ENCODE data around the gene MAP3K2. TPM values are rescaled to one million over a fixed set of nuclear protein-coding genes. Genes with fewer than 3 reads are reported as not detected.

Gene MAP3K2
- total RNA-seq, 1 experiment from 2014 or later: 36.0 TPM

DNA sequence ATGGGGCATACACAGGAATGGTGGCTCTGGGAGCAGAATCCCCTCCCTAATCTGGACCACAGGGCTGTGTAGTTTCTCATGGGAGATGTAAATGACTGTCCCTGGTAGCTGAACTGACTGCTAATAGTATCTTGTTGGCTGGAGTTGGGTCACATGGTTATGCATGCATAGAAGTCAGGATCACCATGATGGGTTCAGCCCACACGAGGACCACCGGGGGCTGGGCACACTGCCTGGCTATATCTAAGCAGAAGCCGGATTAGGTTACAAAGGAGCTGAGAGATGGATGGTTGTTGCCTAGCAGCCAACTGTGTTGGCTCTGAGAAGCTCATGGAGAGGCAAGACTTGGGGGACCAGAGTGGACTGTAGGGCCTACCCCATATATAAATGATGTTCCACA is 6.7 kb upstream of the MAP3K2 start:
- no peak overlapping the region for H2AFZ ChIP-seq (ENCODE audit: low read length)
- no peaks in the 10 kb centered on the region for H3K79me2 ChIP-seq (ENCODE audit: low read length)
- H3K9me3 ChIP-seq (ENCODE audit: low read length): no peaks in the 10 kb centered on the region
- no peaks in the 10 kb centered on the region for H3K27me3 ChIP-seq (ENCODE audit: low read length)
- no peak overlapping the region for H3K9ac ChIP-seq (ENCODE audit: low read length)
- no peak overlapping the region for H3K4me2 ChIP-seq (ENCODE audit: low read depth, low read length, poor library complexity, severe bottlenecking)
- H3K27ac ChIP-seq (ENCODE audit: low read length): no peak overlapping the region
- no peaks in the 10 kb centered on the region for H3K36me3 ChIP-seq (ENCODE audit: insufficient read depth, low read length)
- DNase-seq: no peak
- peaks cover 21% of the 10 kb centered on the region for H3K4me1 ChIP-seq (ENCODE audit: low read length)
- no peak overlapping the region for H3K4me3 ChIP-seq (ENCODE audit: low read length)
- no peaks in the 10 kb centered on the region for H4K20me1 ChIP-seq (ENCODE audit: insufficient read depth, low read depth, low read length)
- no peaks in the 10 kb centered on the region for H3K9me2 ChIP-seq (replicated peaks; ENCODE audit: insufficient read depth, low read length)

DNA sequence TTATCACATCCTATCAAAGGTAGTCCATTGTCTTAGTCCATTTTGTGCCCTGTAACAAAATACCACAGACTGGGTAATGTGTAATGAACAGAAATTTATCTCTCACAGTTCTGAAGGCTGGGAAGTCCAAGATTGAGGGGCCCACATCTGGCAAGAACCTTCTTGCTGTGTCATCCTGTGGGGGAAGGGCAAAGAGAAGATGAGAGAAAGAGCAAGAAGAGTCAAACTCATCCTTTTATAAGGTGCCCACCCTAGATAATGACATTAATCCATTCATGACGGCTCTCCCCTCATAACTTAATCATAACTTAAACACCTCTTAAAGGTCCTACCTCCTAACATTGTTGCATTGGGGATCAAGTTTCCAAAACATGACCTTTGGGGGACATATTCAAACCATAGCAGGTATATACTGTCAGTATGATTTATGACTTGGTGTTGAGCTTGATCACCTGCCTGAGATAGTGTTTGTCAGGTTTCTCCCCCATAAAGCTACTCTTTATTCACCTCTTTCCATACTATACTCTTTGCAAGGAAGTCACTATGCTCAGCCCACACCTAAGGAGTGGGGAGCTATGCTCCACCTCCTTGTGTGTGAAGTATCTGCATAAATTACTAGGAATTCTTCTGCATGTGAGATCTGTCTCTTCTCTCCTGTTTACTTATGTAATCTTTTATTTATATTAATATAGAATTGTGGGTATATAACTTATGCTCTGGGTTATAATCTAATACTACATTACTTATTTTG is 5.2 kb upstream of the MAP3K2 start:
- no peaks in the 10 kb centered on the region for H4K20me1 ChIP-seq (ENCODE audit: insufficient read depth, low read depth, low read length)
- H3K27ac ChIP-seq (ENCODE audit: low read length): no peak overlapping the region
- no peaks in the 10 kb centered on the region for H3K9me3 ChIP-seq (ENCODE audit: low read length)
- H3K9me2 ChIP-seq (replicated peaks; ENCODE audit: insufficient read depth, low read length): no peaks in the 10 kb centered on the region
- DNase-seq: no peak
- H3K4me1 ChIP-seq (ENCODE audit: low read length): peaks cover 35% of the 10 kb centered on the region
- no peaks in the 10 kb centered on the region for H3K27me3 ChIP-seq (ENCODE audit: low read length)
- H3K79me2 ChIP-seq (ENCODE audit: low read length): no peaks in the 10 kb centered on the region
- no peak overlapping the region for H3K4me2 ChIP-seq (ENCODE audit: low read depth, low read length, poor library complexity, severe bottlenecking)
- no peak overlapping the region for H2AFZ ChIP-seq (ENCODE audit: low read length)
- no peaks in the 10 kb centered on the region for H3K36me3 ChIP-seq (ENCODE audit: insufficient read depth, low read length)
- H3K9ac ChIP-seq (ENCODE audit: low read length): no peak overlapping the region
- no peak overlapping the region for H3K4me3 ChIP-seq (ENCODE audit: low read length)

DNA sequence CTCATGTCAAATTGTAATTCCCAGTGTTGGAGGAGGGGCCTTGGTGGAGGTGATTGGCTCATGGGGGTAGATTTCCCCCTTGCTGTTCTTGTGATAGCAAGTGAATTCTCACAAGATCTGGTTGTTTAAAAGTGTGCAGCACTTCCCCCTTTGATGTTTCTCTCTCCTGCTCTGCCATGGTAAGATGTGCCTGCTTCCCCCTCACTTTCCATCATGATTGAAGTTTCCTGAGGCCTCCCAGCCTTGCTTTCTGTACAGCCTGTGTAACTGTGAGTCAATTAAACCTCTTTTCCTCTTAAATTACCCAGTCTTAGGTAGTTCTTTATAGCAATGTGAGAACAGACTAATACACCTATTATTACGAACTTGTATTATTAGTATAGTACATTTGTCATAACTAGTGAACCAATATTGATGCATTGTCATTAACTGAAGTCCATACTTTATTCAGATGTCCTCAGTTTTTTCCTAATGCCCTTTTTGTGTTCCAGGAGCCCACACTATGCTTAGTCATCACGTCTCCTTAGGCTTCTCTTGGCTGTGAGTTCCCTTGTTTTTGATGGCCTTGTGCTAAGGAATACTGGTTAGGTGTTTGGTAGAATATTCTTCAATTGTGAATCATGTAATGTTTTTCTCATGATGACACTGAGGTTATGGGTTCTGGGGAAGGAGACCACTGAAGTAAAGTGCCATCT is 4.5 kb upstream of the MAP3K2 start:
- no peaks in the 10 kb centered on the region for H3K9me3 ChIP-seq (ENCODE audit: low read length)
- H2AFZ ChIP-seq (ENCODE audit: low read length): no peak overlapping the region
- no peak overlapping the region for H3K9ac ChIP-seq (ENCODE audit: low read length)
- no peaks in the 10 kb centered on the region for H3K36me3 ChIP-seq (ENCODE audit: insufficient read depth, low read length)
- H3K27me3 ChIP-seq (ENCODE audit: low read length): no peaks in the 10 kb centered on the region
- no peak overlapping the region for H3K4me3 ChIP-seq (ENCODE audit: low read length)
- H3K79me2 ChIP-seq (ENCODE audit: low read length): no peaks in the 10 kb centered on the region
- no peak overlapping the region for H3K4me2 ChIP-seq (ENCODE audit: low read depth, low read length, poor library complexity, severe bottlenecking)
- no peaks in the 10 kb centered on the region for H4K20me1 ChIP-seq (ENCODE audit: insufficient read depth, low read depth, low read length)
- DNase-seq: no peak
- no peak overlapping the region for H3K27ac ChIP-seq (ENCODE audit: low read length)
- no peaks in the 10 kb centered on the region for H3K9me2 ChIP-seq (replicated peaks; ENCODE audit: insufficient read depth, low read length)
- H3K4me1 ChIP-seq (ENCODE audit: low read length): peaks cover 35% of the 10 kb centered on the region

DNA sequence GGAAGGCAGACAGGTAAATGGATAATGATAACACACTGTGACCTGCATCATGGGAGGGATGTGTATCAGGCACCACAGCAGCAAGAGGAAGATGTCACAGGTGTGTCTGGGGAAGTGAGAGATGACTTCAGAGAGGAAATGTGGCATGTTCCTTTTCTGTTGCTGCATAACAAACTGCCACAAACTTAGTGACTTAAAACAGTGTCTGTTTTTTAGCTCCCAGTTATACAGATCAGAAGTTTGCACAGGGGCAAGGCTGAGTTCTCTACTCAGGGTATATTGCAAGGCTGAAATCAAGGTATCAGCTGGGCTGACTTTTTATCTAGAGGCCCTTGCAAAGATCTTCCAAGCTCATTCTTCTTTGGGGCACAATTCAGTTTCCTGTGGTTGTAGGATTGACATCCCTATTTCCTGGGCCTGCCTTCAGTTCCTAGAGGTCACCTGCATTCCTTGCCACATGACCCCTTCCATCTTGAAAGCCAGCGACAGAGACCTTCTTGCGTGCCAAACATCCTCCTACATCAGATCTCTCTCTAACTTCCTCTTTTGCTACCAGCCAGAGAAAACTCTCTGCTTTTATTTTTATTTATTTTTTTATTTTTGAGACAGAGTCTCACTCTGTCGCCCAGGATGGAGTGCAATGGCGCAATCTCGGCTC is 2.1 kb upstream of the MAP3K2 start:
- Histone ChIP-seq H3K36me3 (ENCODE audit: insufficient read depth, low read length) (no peaks in the 10 kb centered on the region), H3K4me2 (ENCODE audit: low read depth, low read length, poor library complexity, severe bottlenecking) (peak overlapping the region; percentile 84), H3K79me2 (ENCODE audit: low read length) (peaks cover 22% of the 10 kb centered on the region), H4K20me1 (ENCODE audit: insufficient read depth, low read depth, low read length) (peaks cover 5% of the 10 kb centered on the region; the same call in 1 of the 2 replicates), H3K9ac (ENCODE audit: low read length) (peak overlapping the region; percentile 78), H3K9me3 (ENCODE audit: low read length) (no peaks in the 10 kb centered on the region), H3K9me2 (replicated peaks; ENCODE audit: insufficient read depth, low read length) (no peaks in the 10 kb centered on the region), H3K27me3 (ENCODE audit: low read length) (no peaks in the 10 kb centered on the region), H3K27ac (ENCODE audit: low read length) (peak overlapping the region; percentile 63), H3K4me3 (ENCODE audit: low read length) (peak overlapping the region; percentile 78; the same call in 1 of the 2 replicates), H3K4me1 (ENCODE audit: low read length) (peaks cover 53% of the 10 kb centered on the region), H2AFZ (ENCODE audit: low read length) (peak overlapping the region; percentile 68)
- peak; percentile 70 for DNase-seq

DNA sequence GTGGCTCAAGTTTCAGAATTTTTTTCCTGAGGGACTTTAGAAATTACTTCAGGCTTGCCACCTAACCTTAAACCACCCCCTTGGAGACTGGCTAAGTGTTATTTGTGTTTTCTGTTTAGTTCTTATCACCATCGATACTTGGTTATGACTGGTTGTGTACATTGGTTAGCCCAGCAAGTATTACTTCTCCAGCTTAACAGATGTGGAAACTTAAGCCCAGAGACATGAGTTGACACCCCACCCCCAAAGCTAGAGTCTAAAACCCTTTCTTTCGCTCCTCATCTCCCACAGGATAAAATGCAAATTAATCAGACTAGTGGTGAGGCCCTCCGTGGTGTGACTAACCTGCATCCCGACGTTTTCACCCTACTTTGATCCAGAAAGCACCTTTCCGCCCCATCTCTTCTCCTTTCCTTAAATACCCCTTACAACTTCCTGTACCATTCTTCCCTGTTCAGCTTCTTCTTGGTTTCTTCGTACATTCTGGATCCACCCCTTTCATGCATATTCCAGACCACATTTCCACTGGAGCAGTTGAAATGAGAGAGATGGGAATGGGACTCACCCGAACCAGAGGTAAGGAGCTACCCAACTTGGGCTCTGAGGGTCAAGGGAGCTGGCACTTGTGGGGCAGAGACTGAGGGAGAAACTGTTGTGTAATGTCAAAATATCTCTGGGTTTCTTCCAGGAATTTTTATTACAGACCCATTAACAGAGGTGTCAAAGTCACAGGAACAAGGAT is 819 bp upstream of the MAP3K2 start:
- peak overlapping the region; percentile 78 for H3K4me3 ChIP-seq (ENCODE audit: low read length)
- H3K9me2 ChIP-seq (replicated peaks; ENCODE audit: insufficient read depth, low read length): no peaks in the 10 kb centered on the region
- H3K36me3 ChIP-seq (ENCODE audit: insufficient read depth, low read length): peaks cover 3% of the 10 kb centered on the region; the same call in 1 of the 2 replicates
- DNase-seq: peak; percentile 58
- H3K27ac ChIP-seq (ENCODE audit: low read length): peak overlapping the region; percentile 63
- peaks cover 53% of the 10 kb centered on the region for H3K4me1 ChIP-seq (ENCODE audit: low read length)
- peak overlapping the region; percentile 68; the same call in 1 of the 2 replicates for H2AFZ ChIP-seq (ENCODE audit: low read length)
- H4K20me1 ChIP-seq (ENCODE audit: insufficient read depth, low read depth, low read length): peaks cover 5% of the 10 kb centered on the region; the same call in 1 of the 2 replicates
- peak overlapping the region; percentile 78 for H3K9ac ChIP-seq (ENCODE audit: low read length)
- peak overlapping the region; percentile 84 for H3K4me2 ChIP-seq (ENCODE audit: low read depth, low read length, poor library complexity, severe bottlenecking)
- H3K27me3 ChIP-seq (ENCODE audit: low read length): no peaks in the 10 kb centered on the region
- peaks cover 32% of the 10 kb centered on the region for H3K79me2 ChIP-seq (ENCODE audit: low read length)
- H3K9me3 ChIP-seq (ENCODE audit: low read length): no peaks in the 10 kb centered on the region

DNA sequence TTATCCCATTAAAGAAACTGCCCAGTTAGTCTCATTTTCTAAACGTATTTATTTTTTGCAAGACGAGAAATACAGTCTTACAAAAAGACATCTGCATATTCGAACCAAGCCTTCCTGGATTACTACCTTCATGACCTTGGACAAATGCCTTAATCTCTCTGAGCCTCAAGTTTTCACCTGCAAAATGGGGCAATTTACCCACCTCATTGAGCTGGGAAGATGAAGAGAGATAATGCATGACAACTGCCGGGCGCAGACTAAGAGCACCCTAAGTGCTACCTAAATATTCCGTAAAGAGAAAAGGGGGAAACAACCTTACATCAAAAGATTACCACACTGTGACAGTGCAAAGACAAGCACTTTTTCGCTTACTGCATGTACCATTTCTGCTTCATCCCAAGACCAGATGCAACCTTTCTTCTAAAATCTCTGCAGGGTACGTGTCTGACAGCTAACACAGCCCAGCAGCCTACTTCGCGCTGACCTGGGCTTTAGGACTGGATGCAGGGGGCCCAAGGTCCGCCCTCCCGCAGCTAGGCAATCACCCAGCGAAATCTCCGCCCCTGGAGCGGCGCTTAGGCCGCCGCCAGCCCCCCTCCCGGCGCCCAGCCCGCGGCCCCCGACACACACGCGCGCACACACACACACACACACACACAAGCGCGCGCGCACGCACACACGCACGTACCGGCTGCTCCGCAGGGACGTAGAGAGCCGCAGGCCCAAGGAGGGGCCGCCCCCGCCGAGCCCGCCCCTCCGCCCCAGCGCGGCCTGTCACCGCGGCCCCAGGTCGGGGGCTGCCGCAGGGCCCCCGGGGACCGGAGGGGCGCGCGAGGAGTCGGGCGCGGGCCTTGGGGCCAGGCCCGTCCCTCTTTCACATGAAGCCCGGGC is 766 bp downstream of the MAP3K2 start:
- Histone ChIP-seq H3K4me2 (ENCODE audit: low read depth, low read length, poor library complexity, severe bottlenecking) (peak overlapping the region; percentile 95), H2AFZ (ENCODE audit: low read length) (peak overlapping the region; percentile 59; the same call in 1 of the 2 replicates), H3K4me1 (ENCODE audit: low read length) (peaks cover 45% of the 10 kb centered on the region), H3K27ac (ENCODE audit: low read length) (peak overlapping the region; percentile 90), H3K79me2 (ENCODE audit: low read length) (peaks cover 48% of the 10 kb centered on the region), H3K9me2 (replicated peaks; ENCODE audit: insufficient read depth, low read length) (no peaks in the 10 kb centered on the region), H3K4me3 (ENCODE audit: low read length) (peak overlapping the region; percentile 79), H3K9ac (ENCODE audit: low read length) (peak overlapping the region; percentile 95), H3K9me3 (ENCODE audit: low read length) (no peaks in the 10 kb centered on the region), H3K27me3 (ENCODE audit: low read length) (no peaks in the 10 kb centered on the region), H4K20me1 (ENCODE audit: insufficient read depth, low read depth, low read length) (peaks cover 5% of the 10 kb centered on the region; the same call in 1 of the 2 replicates), H3K36me3 (ENCODE audit: insufficient read depth, low read length) (peaks cover 3% of the 10 kb centered on the region; the same call in 1 of the 2 replicates)
- DNase-seq: peak; percentile 95

DNA sequence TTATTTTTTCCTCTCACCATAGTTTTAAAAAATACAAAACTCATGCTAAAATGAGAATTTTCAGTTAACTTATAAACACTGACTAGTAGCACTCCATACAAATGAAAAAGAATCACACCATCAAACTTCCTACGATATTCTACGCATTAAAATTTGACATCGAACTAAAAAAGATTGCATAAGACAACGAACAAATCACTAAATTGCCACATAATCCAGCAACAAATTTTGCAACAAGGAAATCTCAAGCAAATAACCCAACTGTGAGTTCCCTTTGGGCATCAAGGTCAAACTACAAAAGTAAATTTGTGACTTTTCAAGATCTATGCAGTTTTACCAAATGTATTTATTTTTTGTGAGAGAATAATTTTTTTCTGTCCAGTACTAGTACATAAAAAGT is 1.5 kb downstream of the MAP3K2 start:
- H3K4me3 ChIP-seq (ENCODE audit: low read length): peak overlapping the region; percentile 79
- H3K9me2 ChIP-seq (replicated peaks; ENCODE audit: insufficient read depth, low read length): no peaks in the 10 kb centered on the region
- H3K4me1 ChIP-seq (ENCODE audit: low read length): peaks cover 45% of the 10 kb centered on the region
- H3K9ac ChIP-seq (ENCODE audit: low read length): peak overlapping the region; percentile 95
- H4K20me1 ChIP-seq (ENCODE audit: insufficient read depth, low read depth, low read length): peaks cover 5% of the 10 kb centered on the region; the same call in 1 of the 2 replicates
- peaks cover 3% of the 10 kb centered on the region; the same call in 1 of the 2 replicates for H3K36me3 ChIP-seq (ENCODE audit: insufficient read depth, low read length)
- H2AFZ ChIP-seq (ENCODE audit: low read length): no peak overlapping the region
- peak overlapping the region; percentile 95 for H3K4me2 ChIP-seq (ENCODE audit: low read depth, low read length, poor library complexity, severe bottlenecking)
- H3K9me3 ChIP-seq (ENCODE audit: low read length): no peaks in the 10 kb centered on the region
- H3K27me3 ChIP-seq (ENCODE audit: low read length): no peaks in the 10 kb centered on the region
- H3K79me2 ChIP-seq (ENCODE audit: low read length): peaks cover 56% of the 10 kb centered on the region
- peak overlapping the region; percentile 90 for H3K27ac ChIP-seq (ENCODE audit: low read length)
- DNase-seq: no peak

All from Karpas-422 (cell line).